CD14-positive monocyte (primary cell): ENCODE data around the gene PPP1R15B. TPM values are rescaled to one million over a fixed set of nuclear protein-coding genes. Genes with fewer than 3 reads are reported as not detected.

Experiments
- DNase-seq, 3 donors: peaks; one replicate each; pipeline ENCODE4 v3.0.0-alpha.2; 2011 to 2022
- H2AFZ ChIP-seq: 2 replicates; pipeline ENCODE4 v1.6.0; 2012; ENCODE audit warnings: mild to moderate bottlenecking, low read depth, low read length, inconsistent platforms; ENCODE audit not compliant: insufficient read depth, poor library complexity, severe bottlenecking
- H3K27ac ChIP-seq, 2 donors: 1 replicate in 1 of 2; 2 replicates in 1 of 2; pipeline ENCODE4 v1.5.1; 2012 to 2013; ENCODE audit warnings: low read length in 2 of 2, control low read depth in 1 of 2, inconsistent platforms in 1 of 2, low read depth in 1 of 2, mild to moderate bottlenecking in 1 of 2
- H3K27me3 ChIP-seq, 2 donors: one replicate each; pipeline versions ENCODE4 v1.6.0 to v1.6.1; 2011 to 2013; ENCODE audit warnings: low read length in 2 of 2; ENCODE audit not compliant: control insufficient read depth in 2 of 2, insufficient read depth in 2 of 2
- H3K36me3 ChIP-seq, 2 donors: replicated peaks in 1 of 2; 1 replicate in 1 of 2; 2 replicates in 1 of 2; pipeline versions ENCODE4 v1.5.1 to v1.6.1; 2012 to 2013; ENCODE audit warnings: low read length in 2 of 2, control low read depth in 1 of 2, inconsistent platforms in 1 of 2, mild to moderate bottlenecking in 1 of 2; ENCODE audit not compliant: insufficient read depth in 2 of 2, control insufficient read depth in 1 of 2
- H3K4me1 ChIP-seq, 2 donors: 1 replicate in 1 of 2; 2 replicates in 1 of 2; pipeline versions ENCODE4 v1.5.1 to v1.6.1; 2012 to 2013; ENCODE audit warnings: low read length in 2 of 2, control low read depth in 1 of 2, inconsistent platforms in 1 of 2, mild to moderate bottlenecking in 1 of 2, moderate library complexity in 1 of 2; ENCODE audit not compliant: insufficient read depth in 2 of 2, control insufficient read depth in 1 of 2
- H3K4me2 ChIP-seq: replicated peaks from 2 replicates; pipeline ENCODE3; 2012; ENCODE audit warnings: low read length, moderate library complexity, mild to moderate bottlenecking; ENCODE audit not compliant: poor library complexity, severe bottlenecking; ENCODE audit errors: extremely low read depth
- H3K4me3 ChIP-seq, 3 experiments: fragments of 200-600 bp in 1 of 3; sonication (generic) in 1 of 3; replicated peaks in 1 of 3; 1 replicate in 2 of 3; 2 replicates in 1 of 3; pipeline ENCODE4 v1.5.1; 2011 to 2013; ENCODE audit warnings: low read length in 3 of 3, mild to moderate bottlenecking in 3 of 3, control low read depth in 2 of 3, low read depth in 2 of 3, inconsistent platforms in 1 of 3, moderate library complexity in 1 of 3
- H3K79me2 ChIP-seq: 2 replicates; pipeline ENCODE4 v1.6.0; 2012; ENCODE audit warnings: mild to moderate bottlenecking, control low read depth, inconsistent platforms, low read length, moderate library complexity; ENCODE audit not compliant: insufficient read depth
- H3K9ac ChIP-seq: 2 replicates; pipeline ENCODE4 v1.6.0; 2017; ENCODE audit warnings: low read length, mild to moderate bottlenecking; ENCODE audit not compliant: insufficient read depth, poor library complexity, severe bottlenecking
- H3K9me3 ChIP-seq, 2 donors: replicated peaks in 1 of 2; 1 replicate in 1 of 2; 2 replicates in 1 of 2; pipeline versions ENCODE4 v1.5.1 to v1.6.1; 2012 to 2013; ENCODE audit warnings: low read length in 2 of 2, control low read depth in 1 of 2; ENCODE audit not compliant: control insufficient read depth in 1 of 2, insufficient read depth in 1 of 2
- H4K20me1 ChIP-seq: 2 replicates; pipeline ENCODE4 v1.6.0; 2012; ENCODE audit warnings: mild to moderate bottlenecking, low read length, control low read depth, moderate library complexity; ENCODE audit not compliant: insufficient read depth
- H3K27ac Mint-ChIP-seq, 7 donors: one replicate each; pipeline ENCODE4 v1.8.0; 2020; ENCODE audit warnings: mild to moderate bottlenecking in 7 of 7, mixed read lengths in 7 of 7, moderate library complexity in 6 of 7, inconsistent platforms in 2 of 7
- H3K27me3 Mint-ChIP-seq, 3 donors: one replicate each; pipeline ENCODE4 v1.8.0; 2021 to 2022; ENCODE audit warnings: low read depth in 3 of 3, mild to moderate bottlenecking in 3 of 3, mixed read lengths in 3 of 3, moderate library complexity in 3 of 3, inconsistent platforms in 1 of 3
- H3K36me3 Mint-ChIP-seq, 2 donors: one replicate each; pipeline ENCODE4 v1.8.0; 2020; ENCODE audit warnings: mixed read lengths in 2 of 2, inconsistent platforms in 1 of 2, mild to moderate bottlenecking in 1 of 2
- H3K4me1 Mint-ChIP-seq: one replicate; pipeline ENCODE4 v1.8.0; 2020; ENCODE audit warnings: mild to moderate bottlenecking, mixed read lengths
- H3K4me3 Mint-ChIP-seq, 2 donors: one replicate each; pipeline ENCODE4 v1.8.0; 2020; ENCODE audit warnings: mild to moderate bottlenecking in 2 of 2, mixed read lengths in 2 of 2, moderate library complexity in 1 of 2
- H3K9me3 Mint-ChIP-seq, 7 donors: one replicate each; pipeline ENCODE4 v1.8.0; 2020 to 2022; ENCODE audit warnings: mixed read lengths in 7 of 7, mild to moderate bottlenecking in 6 of 7, moderate library complexity in 6 of 7, inconsistent platforms in 2 of 7
- CTCF ChIP-seq: fragments of 200-600 bp; IDR thresholded peaks from one replicate; pipeline ENCODE4 v1.8.0; 2022; ENCODE audit warnings: antibody characterized with exemption, mild to moderate bottlenecking
- WGBS: methylation state at CpG from one replicate; pipeline ENCODE4 v1.1.5; 2013; ENCODE audit warnings: missing lambda C conversion rate; ENCODE audit not compliant: insufficient coverage; 5-methylcytosine and 5-hydroxymethylcytosine counted together
- intact Hi-C, 2 donors: fragments of 100-400 bp; cut with micrococcal nuclease; formaldehyde crosslinking; loops; one replicate each; pipeline versions ENCODE4 v1.15.0 to v1.15.1; 2023
- polyA plus RNA-seq, 3 donors: library from polyadenylated mRNA; depleted of rRNA in 1 of 3; unstranded in 2 of 3; stranded (reverse) in 1 of 3; fragments of 300-500 nt in 2 of 3; fragments of >200 nt in 1 of 3; fragmentation: Illumina TruSeq in 2 of 3; gene quantifications; 1 replicate in 2 of 3; 2 replicates in 1 of 3; pipeline ENCODE4 v1.2.3, GENCODE V29; 2012 to 2021

The PPP1R15B gene
- polyA plus RNA-seq, 3 donors = 31.1 to 117 (median 31.8) TPM

- H3K4me1 ChIP-seq = peaks cover 21 to 42% of the 10 kb centered on the region in 2 donors
- peak overlapping the region; percentile 99 for H3K9ac ChIP-seq
- H3K4me3 Mint-ChIP-seq = peak overlapping the region; percentile 97 to 99
- peak overlapping the region in 4 of 7 donors; percentile 30 to 100 (median 39) for H3K27ac Mint-ChIP-seq
- peaks cover 37 to 39% of the 10 kb centered on the region in 2 donors for H3K36me3 ChIP-seq
- no peaks in the 10 kb centered on the region for H3K27me3 Mint-ChIP-seq
- H3K79me2 ChIP-seq = peaks cover 95% of the 10 kb centered on the region
- H4K20me1 ChIP-seq = peaks cover 89% of the 10 kb centered on the region
- peaks cover 33% of the 10 kb centered on the region for H3K4me1 Mint-ChIP-seq
- H3K9me3 Mint-ChIP-seq = peaks cover 0 to 5% (median 0%) of the 10 kb centered on the region in 7 donors
- H3K27me3 ChIP-seq = no peaks in the 10 kb centered on the region
- peak overlapping the region; percentile 93 to 95 (median 95) for H3K4me3 ChIP-seq
- intact Hi-C loops = no loop called here
- H3K9me3 ChIP-seq = no peaks in the 10 kb centered on the region
- H3K27ac ChIP-seq = peak overlapping the region in 1 of 2 donors; percentile 100
- H2AFZ ChIP-seq = no peak overlapping the region
- peaks cover 28 to 45% of the 10 kb centered on the region in 2 donors for H3K36me3 Mint-ChIP-seq
- WGBS = no CpG with 5 or more reads among the region's 3 CpGs
- DNase-seq = no peak
- TF ChIP-seq CTCF = no peak
- H3K4me2 ChIP-seq = peak overlapping the region; percentile 93
Observed at GRCh38 chr1:204407295-204407971, 4.2 kb downstream of the PPP1R15B start.

GRCh38 chr1:204406621-204407020 is 5.0 kb downstream of the PPP1R15B start:
- H3K4me3 ChIP-seq = peak overlapping the region; percentile 93 to 95 (median 95)
- 100% methylated on average over 1 of the region's 4 CpGs for WGBS
- TF ChIP-seq CTCF = no peak
- no peaks in the 10 kb centered on the region for H3K27me3 Mint-ChIP-seq
- H3K27me3 ChIP-seq = no peaks in the 10 kb centered on the region
- intact Hi-C loops = no loop called here
- peak overlapping the region; percentile 97 to 99 for H3K4me3 Mint-ChIP-seq
- DNase-seq = no peak
- H3K27ac ChIP-seq = no peak overlapping the region
- peaks cover 92% of the 10 kb centered on the region for H3K79me2 ChIP-seq
- peak overlapping the region; percentile 93 for H3K4me2 ChIP-seq
- peaks cover 35 to 53% of the 10 kb centered on the region in 2 donors for H3K36me3 Mint-ChIP-seq
- H3K9me3 ChIP-seq = no peaks in the 10 kb centered on the region
- H3K4me1 Mint-ChIP-seq = peaks cover 31% of the 10 kb centered on the region
- peaks cover 42 to 47% of the 10 kb centered on the region in 2 donors for H3K36me3 ChIP-seq
- H2AFZ ChIP-seq = no peak overlapping the region
- peaks cover 0 to 5% (median 0%) of the 10 kb centered on the region in 7 donors for H3K9me3 Mint-ChIP-seq
- peaks cover 97% of the 10 kb centered on the region for H4K20me1 ChIP-seq
- H3K27ac Mint-ChIP-seq = no peak overlapping the region
- H3K9ac ChIP-seq = no peak overlapping the region
- peaks cover 17 to 36% of the 10 kb centered on the region in 2 donors for H3K4me1 ChIP-seq
